ENCODE measurements around the gene FAM32A.
"Not testable (repeated sequence)": the region's sequence is repeated elsewhere in the genome, so short reads cannot be mapped to it uniquely, and the experiment has no call there.

The FAM32A gene

GRCh38 chr19:16166417-16166816, 18.8 kb upstream of the FAM32A start:
- no peak for DNase-seq

DNA sequence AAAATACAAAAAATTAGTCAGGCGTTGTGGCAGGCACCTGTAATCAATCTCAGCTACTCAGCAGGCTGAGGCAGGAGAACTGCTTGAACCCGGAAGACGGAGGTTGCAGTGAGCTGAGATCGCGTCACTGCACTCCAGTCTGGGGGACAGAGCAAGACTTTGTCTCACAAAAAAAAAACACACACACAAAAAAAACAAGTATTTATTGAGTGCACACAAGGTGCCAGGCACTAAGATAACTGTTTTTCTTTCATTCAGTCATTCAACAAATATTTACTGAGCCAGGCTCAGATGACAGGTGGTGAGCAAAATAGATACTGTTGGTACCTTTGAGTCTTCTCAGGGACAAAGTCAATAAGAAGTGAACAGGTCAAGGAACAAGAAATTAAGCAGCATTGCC, 18.2 kb upstream of the FAM32A start:
- no peak for DNase-seq

GRCh38 chr19:16168465-16169081, 16.6 kb upstream of the FAM32A start:
- DNase-seq: peak; percentile 30 to 37

DNA sequence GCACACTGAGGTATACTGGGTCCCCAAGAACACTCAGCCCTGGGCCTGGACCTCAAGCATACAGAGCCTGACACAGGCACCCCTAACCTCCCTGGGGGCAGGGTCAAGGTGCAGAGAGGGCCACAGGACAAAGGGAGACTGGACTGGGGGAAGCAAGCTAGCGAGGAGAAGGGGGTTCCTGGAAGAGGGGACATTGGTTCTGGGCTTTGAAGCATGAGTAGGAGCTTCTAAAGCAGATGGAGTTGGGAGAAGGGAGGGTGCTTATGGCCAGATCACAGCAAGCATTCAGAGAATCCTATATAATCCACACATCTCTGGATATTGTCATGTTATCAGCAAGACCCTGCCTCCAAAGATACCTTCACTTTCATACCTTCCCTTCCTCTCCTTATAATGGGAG, 15.1 kb upstream of the FAM32A start:
- DNase-seq: no peak

- DNase-seq: no peak
Measured at GRCh38 chr19:16175954-16176353, 9.3 kb upstream of the FAM32A start.

GRCh38 chr19:16178866-16179265, 6.3 kb upstream of the FAM32A start:
- not testable (repeated sequence) for DNase-seq

GRCh38 chr19:16180611-16181010, 4.6 kb upstream of the FAM32A start:
- DNase-seq: no peak

DNA sequence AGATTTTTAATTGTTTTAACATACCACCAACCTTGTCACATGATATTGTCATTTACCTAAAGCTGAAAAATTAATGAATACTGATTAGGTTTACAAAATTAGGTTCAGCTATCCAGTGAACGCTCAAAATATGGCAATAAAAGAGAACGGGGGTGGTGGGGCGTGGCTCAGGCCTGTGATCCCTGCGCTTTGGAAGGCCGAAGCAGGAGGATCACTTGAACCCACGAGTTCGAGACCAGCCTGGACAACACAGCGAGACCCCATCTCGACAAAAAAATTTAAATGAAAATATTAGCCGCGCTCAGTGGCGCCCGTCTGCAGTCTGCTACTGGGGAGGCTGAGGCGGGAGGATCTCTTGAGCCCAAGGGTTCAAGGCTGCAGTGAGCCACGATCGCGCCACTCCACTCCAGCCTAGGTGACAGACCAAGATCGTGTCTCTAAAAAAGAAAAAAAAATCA, 516 bp upstream of the FAM32A start:
- DNase-seq: no peak

GRCh38 chr19:16185768-16186123, 536 bp downstream of the FAM32A start:
- DNase-seq: peak; percentile 39 to 40

GRCh38 chr19:16188521-16188920, 3.3 kb downstream of the FAM32A start:
- DNase-seq: no peak

GRCh38 chr19:16190198-16190597, 5.0 kb downstream of the FAM32A start:
- DNase-seq: no peak

DNA sequence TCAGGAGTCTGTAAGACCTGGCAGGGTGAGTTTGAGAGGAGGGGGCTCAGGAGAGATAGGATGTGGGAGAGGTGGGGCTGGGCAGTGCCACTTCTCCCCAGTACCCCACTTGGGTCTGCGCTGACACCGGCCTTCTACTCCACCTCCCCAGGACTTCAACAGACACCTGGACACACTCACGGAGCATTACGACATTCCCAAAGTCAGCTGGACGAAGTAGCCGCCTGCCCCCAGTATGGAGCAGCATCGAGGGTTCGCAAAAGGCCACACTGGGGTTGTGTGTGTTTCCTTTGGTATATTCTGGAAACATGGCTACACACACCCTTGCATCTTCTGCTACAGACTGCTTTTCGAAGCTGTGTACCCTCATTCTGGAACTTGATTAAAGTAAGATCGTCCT, 5.5 kb downstream of the FAM32A start:
- DNase-seq: no peak

DNA sequence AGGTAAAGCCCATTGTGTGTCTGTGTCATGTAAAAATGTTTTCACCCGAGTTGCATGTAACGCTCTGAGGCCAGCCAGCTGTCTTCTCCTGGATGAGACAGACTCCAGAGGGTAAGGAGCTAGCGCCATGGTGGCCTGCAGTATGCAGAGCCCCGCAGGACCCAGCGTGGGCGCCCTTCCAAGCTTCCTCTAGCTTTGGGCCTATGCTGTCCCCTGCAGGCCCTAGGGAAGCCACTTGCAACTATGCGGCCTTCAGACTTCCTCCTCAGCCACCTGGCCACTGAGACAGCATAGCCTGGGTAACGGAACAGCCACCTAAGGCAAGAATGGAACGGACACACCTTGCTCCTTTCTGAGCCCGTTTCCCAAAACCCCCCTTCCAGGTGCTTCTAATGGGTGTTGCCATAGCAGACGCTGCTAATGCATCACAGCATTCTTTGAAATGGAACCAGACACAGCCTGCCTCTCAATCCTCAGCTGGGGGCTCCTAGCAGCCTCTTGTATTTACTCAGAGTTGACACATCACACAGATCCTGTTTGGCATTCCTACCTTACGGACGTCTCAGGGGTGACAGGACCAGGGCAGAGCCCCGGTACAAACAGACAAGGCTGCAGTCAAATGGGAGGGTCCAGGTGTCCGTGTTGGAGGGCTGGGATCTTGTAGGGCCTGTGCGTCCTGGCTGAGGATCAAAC, 6.2 kb downstream of the FAM32A start:
- no peak for DNase-seq

DNA sequence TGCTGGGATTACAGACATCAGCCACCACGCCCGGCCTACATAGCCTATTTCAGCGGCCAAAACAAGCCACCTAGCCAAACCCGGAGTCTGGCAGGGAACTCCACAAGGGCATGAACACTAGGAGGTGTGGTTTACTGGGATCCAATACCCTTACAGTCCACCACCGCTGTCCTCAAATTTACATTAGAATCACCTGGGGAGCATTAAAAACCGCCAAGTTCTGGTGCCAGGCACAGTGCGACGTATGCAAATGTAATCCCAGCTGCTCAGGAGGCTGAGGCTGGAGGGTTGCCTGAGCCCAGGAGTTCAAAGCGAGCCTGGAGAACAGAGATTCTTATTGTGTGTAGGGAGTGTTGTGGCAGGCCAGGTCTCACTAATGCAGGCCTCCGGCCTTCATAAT, 8.3 kb downstream of the FAM32A start:
- no peak for DNase-seq

DNA sequence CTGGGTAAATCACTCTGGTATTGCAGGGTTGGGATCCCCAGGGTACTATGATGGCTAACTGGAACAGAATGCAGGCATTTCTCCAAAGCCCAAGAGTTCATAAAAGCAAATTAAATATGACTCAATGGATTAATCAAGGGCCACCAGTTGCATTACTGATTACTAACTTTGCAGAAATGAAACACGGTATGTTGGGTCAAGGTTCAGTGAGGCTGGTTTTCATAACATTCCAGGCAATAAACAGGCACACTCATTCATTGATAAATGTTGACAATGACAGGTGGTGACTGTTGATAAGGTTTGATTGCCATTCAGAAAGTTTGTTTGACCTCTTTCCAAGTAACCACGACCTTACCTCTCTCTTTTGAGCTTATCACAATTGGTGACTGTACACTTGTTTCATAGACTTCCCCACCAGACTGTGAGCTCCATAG, 12.0 kb downstream of the FAM32A start:
- DNase-seq: no peak

DNA sequence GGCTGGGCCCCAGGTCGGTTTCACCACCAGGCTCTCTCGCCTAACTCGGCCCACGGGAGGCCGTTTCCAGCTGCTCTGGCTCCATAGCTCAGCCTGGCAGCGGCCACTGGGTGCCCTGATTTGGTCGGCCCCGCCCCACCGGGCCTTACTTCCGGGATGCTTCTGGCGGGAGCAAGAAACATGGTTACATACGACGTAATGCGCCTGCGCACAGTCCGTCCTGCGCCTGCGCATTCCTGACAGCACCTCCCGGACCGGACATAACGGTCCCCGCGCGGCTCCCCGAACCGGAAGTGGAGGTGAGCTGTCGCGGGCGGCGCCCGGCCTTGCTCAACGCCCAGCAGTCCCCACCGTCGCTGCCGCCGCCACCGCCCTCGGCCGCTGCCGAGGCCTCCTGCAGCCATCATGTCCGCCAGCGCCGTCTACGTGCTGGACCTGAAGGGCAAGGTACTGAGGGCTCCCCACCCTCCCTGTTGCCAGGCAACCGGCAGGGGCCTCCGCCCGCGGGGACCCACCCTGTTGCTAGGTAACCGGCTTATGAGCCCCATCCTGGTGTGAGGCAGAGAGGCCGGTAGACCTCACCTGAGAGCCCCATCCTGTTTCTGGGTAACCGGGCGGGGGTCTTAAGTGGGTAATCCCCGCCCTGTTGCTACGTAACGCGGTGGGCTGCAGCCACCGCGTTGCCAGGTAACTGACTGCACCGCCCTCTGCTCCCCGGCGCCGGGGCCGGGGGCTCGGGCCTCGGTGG, 12.6 kb downstream of the FAM32A start, which contains the start of gene AP1M1:
AP1M1 (plus strand) TSS at position 290 of the 748 bp plus-strand sequence; CDS start at position 406, 116 bp downstream.
- DNase-seq: peak; percentile 98

GRCh38 chr19:16198370-16198651, 13.1 kb downstream of the FAM32A start:
- no peak for DNase-seq

- DNase-seq: no peak
Measured at GRCh38 chr19:16199275-16199932, 14.2 kb downstream of the FAM32A start.

DNA sequence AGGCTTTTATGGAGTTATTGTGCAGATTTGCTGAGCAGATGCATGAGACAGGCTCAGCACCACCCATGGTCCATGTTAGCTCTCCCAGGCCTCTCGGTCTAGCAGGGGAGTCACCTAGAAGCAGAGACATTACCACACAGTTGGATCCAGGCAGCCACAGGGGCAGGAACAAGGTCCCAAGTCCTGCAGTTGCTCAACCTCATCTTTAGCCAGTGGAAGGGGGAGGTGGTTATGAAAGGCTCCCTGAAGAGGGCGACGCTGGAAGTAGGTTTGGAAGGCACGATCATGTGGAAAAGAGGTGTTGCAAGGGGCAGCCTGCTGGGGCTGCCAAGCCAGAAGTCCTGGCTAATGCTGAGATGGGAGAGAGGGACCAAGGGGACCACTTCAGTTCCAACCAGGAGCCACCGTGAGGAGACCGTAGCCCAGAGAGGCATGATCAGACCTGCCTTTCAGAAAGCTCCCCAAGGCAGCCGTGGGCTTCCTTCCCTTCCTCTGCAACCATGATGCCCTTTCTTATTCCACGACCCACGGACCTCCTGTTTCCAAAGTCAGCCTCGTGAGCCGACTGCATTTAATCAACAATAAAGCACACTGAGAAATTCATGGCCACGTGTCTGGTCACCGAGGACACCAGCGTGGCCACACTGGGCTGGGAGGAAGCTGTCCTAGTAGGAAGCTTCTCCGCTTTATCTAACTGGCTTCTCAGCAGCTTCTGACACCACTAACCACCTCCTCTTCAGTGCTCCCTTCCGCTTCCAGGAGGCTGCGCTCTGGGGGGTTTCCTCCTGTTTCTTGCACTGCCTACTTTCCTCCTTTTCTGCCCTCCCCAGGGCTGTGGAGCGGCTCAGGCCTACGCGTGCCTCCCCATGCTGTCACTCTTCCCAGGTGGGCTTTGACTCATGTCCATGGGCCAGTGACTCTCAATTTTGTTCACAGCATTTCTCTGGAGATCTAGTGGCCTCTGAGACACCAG, 15.1 kb downstream of the FAM32A start:
- DNase-seq: no peak

- no peak for DNase-seq
Measured at GRCh38 chr19:16201011-16201391, 15.8 kb downstream of the FAM32A start.

- no peak for DNase-seq
Measured at GRCh38 chr19:16202320-16203255, 17.4 kb downstream of the FAM32A start.

All from CD4-positive, alpha-beta T cell treated with Interleukin-4 for 1 hour (primary cell).